H9 (cell line): ENCODE measurements around the gene SPINT1. TPM values are rescaled to one million over a fixed set of nuclear protein-coding genes. Genes with fewer than 3 reads are reported as not detected.

Experiments
- DNase-seq: peaks from one replicate; pipeline ENCODE4 v3.0.0-alpha.2; 2017
- H2AFZ ChIP-seq: one replicate; pipeline ENCODE4 v1.6.1; 2013; ENCODE audit warnings: mild to moderate bottlenecking, low read length, control low read depth, moderate library complexity
- H2AK5ac ChIP-seq: 2 replicates; pipeline ENCODE4 v1.6.1; 2013; ENCODE audit warnings: low read length, control low read depth, mixed read lengths; ENCODE audit not compliant: insufficient read length
- H2BK120ac ChIP-seq: one replicate; pipeline ENCODE4 v1.6.1; 2013; ENCODE audit warnings: low read depth, mild to moderate bottlenecking, low read length, control low read depth, inconsistent platforms; ENCODE audit not compliant: poor library complexity, severe bottlenecking
- H2BK12ac ChIP-seq: 2 replicates; pipeline ENCODE4 v1.6.1; 2013; ENCODE audit warnings: low read length, control low read depth, mixed read lengths, low read depth; ENCODE audit not compliant: insufficient read length
- H2BK15ac ChIP-seq: 2 replicates; pipeline ENCODE4 v1.6.1; 2013; ENCODE audit warnings: low read depth, low read length, control low read depth
- H2BK20ac ChIP-seq: one replicate; pipeline ENCODE4 v1.6.1; 2013; ENCODE audit warnings: low read depth, mild to moderate bottlenecking, low read length, control low read depth, inconsistent platforms; ENCODE audit not compliant: poor library complexity, severe bottlenecking
- H2BK5ac ChIP-seq: 2 replicates; pipeline ENCODE4 v1.6.1; 2013; ENCODE audit warnings: low read length, control low read depth, mixed read lengths; ENCODE audit not compliant: insufficient read length
- H3K14ac ChIP-seq: 2 replicates; pipeline ENCODE4 v1.6.1; 2013; ENCODE audit warnings: low read length, control low read depth; ENCODE audit not compliant: insufficient read depth
- H3K18ac ChIP-seq: 2 replicates; pipeline ENCODE4 v1.6.1; 2013; ENCODE audit warnings: low read depth, mild to moderate bottlenecking, mixed read lengths, low read length, control low read depth; ENCODE audit not compliant: insufficient read length
- H3K23ac ChIP-seq: 2 replicates; pipeline ENCODE4 v1.6.1; 2013; ENCODE audit warnings: low read length, control low read depth, mixed read lengths, low read depth; ENCODE audit not compliant: insufficient read length
- H3K23me2 ChIP-seq: 2 replicates; pipeline ENCODE4 v1.6.1; 2013; ENCODE audit warnings: low read depth, mild to moderate bottlenecking, mixed read lengths, low read length, control low read depth; ENCODE audit not compliant: insufficient read length, poor library complexity, severe bottlenecking
- H3K27ac ChIP-seq: 2 replicates; pipeline ENCODE4 v1.5.1; 2013; ENCODE audit warnings: low read length, control low read depth, mixed read lengths, low read depth; ENCODE audit not compliant: insufficient read length
- H3K27me3 ChIP-seq: 2 replicates; pipeline ENCODE4 v1.6.1; 2013; ENCODE audit warnings: low read length, control low read depth, inconsistent platforms; ENCODE audit not compliant: insufficient read depth
- H3K4ac ChIP-seq: 2 replicates; pipeline ENCODE4 v1.6.1; 2013; ENCODE audit warnings: low read depth, mild to moderate bottlenecking, control low read depth, inconsistent platforms, low read length, moderate library complexity
- H3K4me1 ChIP-seq: 2 replicates; pipeline ENCODE4 v1.6.1; 2013; ENCODE audit warnings: low read length, control low read depth, inconsistent platforms; ENCODE audit not compliant: insufficient read depth
- H3K4me2 ChIP-seq: 2 replicates; pipeline ENCODE4 v1.6.1; 2013; ENCODE audit warnings: low read length, control low read depth, mixed read lengths; ENCODE audit not compliant: insufficient read length, insufficient read depth
- H3K56ac ChIP-seq: 2 replicates; pipeline ENCODE4 v1.6.1; 2013; ENCODE audit warnings: low read depth, mild to moderate bottlenecking, mixed read lengths, low read length, control low read depth; ENCODE audit not compliant: insufficient read length
- H3K79me1 ChIP-seq: 2 replicates; pipeline ENCODE4 v1.6.1; 2013; ENCODE audit warnings: low read depth, mild to moderate bottlenecking, moderate library complexity, low read length, control low read depth, inconsistent platforms; ENCODE audit not compliant: insufficient read depth, poor library complexity, severe bottlenecking
- H3K79me2 ChIP-seq: 2 replicates; pipeline ENCODE4 v1.6.1; 2013; ENCODE audit warnings: low read length, control low read depth, inconsistent platforms; ENCODE audit not compliant: insufficient read depth
- H3K9ac ChIP-seq: 2 replicates; pipeline ENCODE4 v1.6.1; 2013; ENCODE audit warnings: low read length, control low read depth, mixed read lengths; ENCODE audit not compliant: insufficient read length; ENCODE audit errors: extremely low read depth
- H3K9me3 ChIP-seq: one replicate; pipeline ENCODE4 v1.6.1; 2013; ENCODE audit warnings: low read depth, low read length, inconsistent platforms; ENCODE audit not compliant: control insufficient read depth
- H3T11ph ChIP-seq: one replicate; pipeline ENCODE4 v1.6.1; 2013; ENCODE audit warnings: mild to moderate bottlenecking, low read length, control low read depth, inconsistent platforms
- H4K20me1 ChIP-seq: one replicate; pipeline ENCODE4 v1.6.1; 2013; ENCODE audit not compliant: control insufficient read depth, insufficient read length, insufficient read depth
- H4K5ac ChIP-seq: 2 replicates; pipeline ENCODE4 v1.6.1; 2013; ENCODE audit warnings: low read depth, mild to moderate bottlenecking, mixed read lengths, low read length, control low read depth; ENCODE audit not compliant: insufficient read length
- H4K8ac ChIP-seq: replicated peaks from 2 replicates; pipeline ENCODE4 v1.6.1; 2013; ENCODE audit warnings: low read length, control low read depth, mixed read lengths, low read depth; ENCODE audit not compliant: insufficient read length
- H4K91ac ChIP-seq: 2 replicates; pipeline ENCODE4 v1.6.1; 2013; ENCODE audit warnings: low read depth, mild to moderate bottlenecking, moderate library complexity, mixed read lengths, low read length, control low read depth; ENCODE audit not compliant: insufficient read length
- H3K27ac Mint-ChIP-seq, 3 experiments: 2 replicates in 2 of 3; 3 replicates in 1 of 3; pipeline ENCODE4 v1.8.0; 2020 to 2021; ENCODE audit warnings: mixed read lengths in 3 of 3, mild to moderate bottlenecking in 1 of 3, moderate library complexity in 1 of 3
- H3K27me3 Mint-ChIP-seq: 2 replicates; pipeline ENCODE4 v1.8.0; 2021; ENCODE audit warnings: low read depth, mild to moderate bottlenecking, moderate library complexity, mixed read lengths
- H3K36me3 Mint-ChIP-seq, 3 experiments: 2 replicates in 2 of 3; 3 replicates in 1 of 3; pipeline ENCODE4 v1.8.0; 2020 to 2021; ENCODE audit warnings: low read depth in 3 of 3, mixed read lengths in 3 of 3; ENCODE audit not compliant: insufficient read depth in 1 of 3
- H3K4me1 Mint-ChIP-seq, 2 experiments: 2 replicates each; pipeline ENCODE4 v1.8.0; 2020; ENCODE audit warnings: mixed read lengths in 2 of 2
- H3K4me3 Mint-ChIP-seq, 2 experiments: 2 replicates in 1 of 2; 3 replicates in 1 of 2; pipeline ENCODE4 v1.8.0; 2020 to 2021; ENCODE audit warnings: mild to moderate bottlenecking in 2 of 2, mixed read lengths in 2 of 2, moderate library complexity in 1 of 2
- H3K9me3 Mint-ChIP-seq, 2 experiments: 2 replicates in 1 of 2; 3 replicates in 1 of 2; pipeline ENCODE4 v1.8.0; 2020; ENCODE audit warnings: mild to moderate bottlenecking in 2 of 2, mixed read lengths in 2 of 2, moderate library complexity in 1 of 2
- WGBS: extraction: QIAGEN DNeasy Blood & Tissue Kit; methylation state at CpG from one replicate; pipeline ENCODE4 v1.1.7; 2013; ENCODE audit warnings: missing lambda C conversion rate, low lambda C conversion rate, mixed read lengths; ENCODE audit not compliant: insufficient read length; ENCODE audit errors: extremely low coverage; 5-methylcytosine and 5-hydroxymethylcytosine counted together
- total RNA-seq: library from RNA; stranded (reverse); gene quantifications from 2 replicates; pipeline ENCODE4 v1.2.1, GENCODE V29; 2021
- TF ChIP-seq, protein P1 (sequence below): fragments of 200-600 bp; sonication (generic); conservative IDR thresholded peaks from 3 replicates; pipeline ENCODE4 v1.8.0; 2021; ENCODE audit warnings: antibody characterized with exemption, mild to moderate bottlenecking

The SPINT1 gene
- total RNA-seq, 1 experiment from 2014 or later = 130 TPM

DNA sequence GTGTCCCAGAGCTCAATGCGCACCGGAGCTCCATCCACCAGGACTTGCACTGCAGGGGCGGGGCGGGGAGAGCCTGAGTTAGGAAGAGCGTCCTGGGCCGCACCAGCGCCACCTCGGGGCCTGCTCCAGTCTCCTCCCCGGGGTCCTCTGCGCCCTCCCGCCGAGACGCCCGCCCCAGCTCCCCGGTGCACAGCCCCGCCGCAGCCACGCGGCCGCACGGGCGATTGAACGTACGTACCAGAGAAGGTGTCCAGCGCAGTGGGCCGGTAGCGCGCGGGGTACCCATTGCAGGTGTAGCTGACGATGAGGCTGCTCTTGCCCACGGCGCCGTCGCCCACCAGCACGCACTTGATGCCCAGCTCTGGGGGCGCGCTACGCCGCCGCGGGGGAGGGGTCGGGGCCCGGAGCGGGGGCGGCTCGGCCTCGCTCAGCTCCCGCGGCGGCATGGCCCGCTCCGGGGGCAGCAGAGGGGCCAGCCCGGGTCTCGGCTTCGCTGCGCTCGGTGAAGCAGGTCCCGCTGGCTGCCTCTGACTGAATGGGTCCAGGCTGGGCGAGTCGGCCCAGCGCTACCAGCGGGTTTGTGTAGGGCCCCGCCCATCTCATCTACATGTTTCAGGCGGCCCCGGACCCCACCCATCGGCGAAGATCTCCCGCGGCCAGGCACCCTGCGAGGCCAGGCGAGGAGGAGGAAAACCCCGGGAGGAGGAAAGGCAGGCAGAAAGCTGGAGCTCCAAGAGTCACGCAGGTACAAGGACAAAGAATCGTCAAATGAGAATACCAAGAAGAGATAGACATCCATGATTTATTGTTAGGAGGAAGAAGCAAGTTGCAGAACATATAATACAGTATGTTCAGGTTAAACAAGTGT, 30.1 kb downstream of the SPINT1 start, which contains the start of gene RHOV:
RHOV (minus strand) TSS at position 541 of the 868 bp plus-strand sequence; CDS start at position 446, 95 bp downstream.
- Mint-ChIP-seq H3K4me3 (peak within 1 kb of the TSS; percentile 76 to 84), H3K9me3 (no peaks in the 10 kb centered on the region; a peak in 1 of 5 replicates), H3K4me1 (peaks cover 26 to 42% of the 10 kb centered on the region in 2 experiments), H3K36me3 (no peaks in the 10 kb centered on the region), H3K27me3 (peaks cover 2% of the 10 kb centered on the region), H3K27ac (no peak within 1 kb of the TSS)
- TF ChIP-seq, protein P1, sequence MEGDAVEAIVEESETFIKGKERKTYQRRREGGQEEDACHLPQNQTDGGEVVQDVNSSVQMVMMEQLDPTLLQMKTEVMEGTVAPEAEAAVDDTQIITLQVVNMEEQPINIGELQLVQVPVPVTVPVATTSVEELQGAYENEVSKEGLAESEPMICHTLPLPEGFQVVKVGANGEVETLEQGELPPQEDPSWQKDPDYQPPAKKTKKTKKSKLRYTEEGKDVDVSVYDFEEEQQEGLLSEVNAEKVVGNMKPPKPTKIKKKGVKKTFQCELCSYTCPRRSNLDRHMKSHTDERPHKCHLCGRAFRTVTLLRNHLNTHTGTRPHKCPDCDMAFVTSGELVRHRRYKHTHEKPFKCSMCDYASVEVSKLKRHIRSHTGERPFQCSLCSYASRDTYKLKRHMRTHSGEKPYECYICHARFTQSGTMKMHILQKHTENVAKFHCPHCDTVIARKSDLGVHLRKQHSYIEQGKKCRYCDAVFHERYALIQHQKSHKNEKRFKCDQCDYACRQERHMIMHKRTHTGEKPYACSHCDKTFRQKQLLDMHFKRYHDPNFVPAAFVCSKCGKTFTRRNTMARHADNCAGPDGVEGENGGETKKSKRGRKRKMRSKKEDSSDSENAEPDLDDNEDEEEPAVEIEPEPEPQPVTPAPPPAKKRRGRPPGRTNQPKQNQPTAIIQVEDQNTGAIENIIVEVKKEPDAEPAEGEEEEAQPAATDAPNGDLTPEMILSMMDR = peak; percentile 67
- Histone ChIP-seq H2BK120ac (no peak within 1 kb of the TSS), H3K4ac (no peak within 1 kb of the TSS), H3K9me3 (no peaks in the 10 kb centered on the region), H3K18ac (no peak within 1 kb of the TSS), H2BK12ac (no peak within 1 kb of the TSS), H2BK20ac (no peak within 1 kb of the TSS), H3K27me3 (no peaks in the 10 kb centered on the region), H2AK5ac (no peak within 1 kb of the TSS), H3K79me1 (no peaks in the 10 kb centered on the region), H3K9ac (no peak within 1 kb of the TSS), H4K91ac (no peak within 1 kb of the TSS), H3K23me2 (peaks cover 3% of the 10 kb centered on the region), H2AFZ (peak within 1 kb of the TSS; percentile 52), H3K4me1 (no peaks in the 10 kb centered on the region; the same call in 1 of the 2 replicates), H3K4me2 (peak within 1 kb of the TSS; percentile 92), H3K23ac (no peak within 1 kb of the TSS), H3K56ac (no peak within 1 kb of the TSS), H3K27ac (no peak within 1 kb of the TSS), H3K14ac (peak within 1 kb of the TSS; percentile 23; the same call in 1 of the 2 replicates), H3T11ph (no peak within 1 kb of the TSS), H4K8ac (no peak within 1 kb of the TSS), H2BK5ac (no peak within 1 kb of the TSS), H4K5ac (no peak within 1 kb of the TSS), H2BK15ac (no peak within 1 kb of the TSS), H3K79me2 (no peaks in the 10 kb centered on the region), H4K20me1 (no peaks in the 10 kb centered on the region)
- WGBS = no CpG with 5 or more reads among the region's 74 CpGs
- peak; percentile 94 for DNase-seq
